ENCODE data around the gene UBFD1. TPM values are rescaled to one million over a fixed set of nuclear protein-coding genes. Genes with fewer than 3 reads are reported as not detected.
"Not testable (repeated sequence)": the region's sequence is repeated elsewhere in the genome, so short reads cannot be mapped to it uniquely, and the experiment has no call there.

The UBFD1 gene
- total RNA-seq, 2 donors from 2014 or later: 42.0 to 57.0 TPM

GRCh38 chr16:23608194-23608593 is 50.7 kb downstream of the UBFD1 start:
- H3K27ac ChIP-seq: no peak overlapping the region
- WGBS, 2 donors: 82 to 84% methylated on average over 4 of the region's 4 CpGs
- no peaks in the 10 kb centered on the region for H3K9me3 ChIP-seq
- H3K27me3 ChIP-seq: no peaks in the 10 kb centered on the region
- intact Hi-C loops (cut with DNase I): no loop called here
- H3K36me3 ChIP-seq (replicated peaks in 1 of 2; ENCODE audit: insufficient read depth in 1 of 2, low read depth in 2 of 2): peaks cover 6 to 9% of the 10 kb centered on the region in 2 donors
- no peak overlapping the region for H3K4me3 ChIP-seq
- no peaks in the 10 kb centered on the region for H3K4me1 ChIP-seq
- TF ChIP-seq POLR2A (IDR thresholded peaks at IDR 0.05) (no peak), CTCF (IDR thresholded peaks at IDR 0.05) (no peak)
- DNase-seq (no peak), ATAC-seq (no peak)

- WGBS, 2 donors: 100% methylated on average over 1 of the region's 1 CpG
- intact Hi-C loops (cut with DNase I): no loop called here
- Histone ChIP-seq H3K4me3 (no peak overlapping the region), H3K4me1 (no peaks in the 10 kb centered on the region), H3K27me3 (no peaks in the 10 kb centered on the region), H3K27ac (no peak overlapping the region), H3K9me3 (no peaks in the 10 kb centered on the region), H3K36me3 (replicated peaks in 1 of 2; ENCODE audit: insufficient read depth in 1 of 2, low read depth in 2 of 2) (peaks cover 4 to 6% of the 10 kb centered on the region in 2 donors)
- TF ChIP-seq POLR2A (IDR thresholded peaks at IDR 0.05) (no peak), CTCF (IDR thresholded peaks at IDR 0.05) (no peak)
- ATAC-seq (no peak), DNase-seq (no peak)
Observed at GRCh38 chr16:23609929-23610328, 52.4 kb downstream of the UBFD1 start.

- H3K4me1 ChIP-seq; H3K27ac ChIP-seq; ATAC-seq; intact Hi-C loops (cut with DNase I); DNase-seq; H3K9me3 ChIP-seq; H3K4me3 ChIP-seq; H3K27me3 ChIP-seq; H3K36me3 ChIP-seq (replicated peaks in 1 of 2; ENCODE audit: insufficient read depth in 1 of 2, low read depth in 2 of 2): not testable (repeated sequence)
- 90 to 95% methylated on average over 6 of the region's 6 CpGs for WGBS, 2 donors
Observed at GRCh38 chr16:23610905-23611304, 53.4 kb downstream of the UBFD1 start.

- H3K4me3 ChIP-seq: no peak overlapping the region
- H3K27ac ChIP-seq: no peak overlapping the region
- intact Hi-C loops (cut with DNase I): no loop called here
- no peaks in the 10 kb centered on the region for H3K4me1 ChIP-seq
- 97 to 100% methylated on average over 3 of the region's 3 CpGs for WGBS, 2 donors
- no peaks in the 10 kb centered on the region for H3K27me3 ChIP-seq
- DNase-seq (no peak), ATAC-seq (no peak)
- TF ChIP-seq POLR2A (IDR thresholded peaks at IDR 0.05): no peak
- no peak for TF ChIP-seq CTCF (IDR thresholded peaks at IDR 0.05)
- H3K9me3 ChIP-seq: no peaks in the 10 kb centered on the region
- H3K36me3 ChIP-seq (replicated peaks in 1 of 2; ENCODE audit: insufficient read depth in 1 of 2, low read depth in 2 of 2): peaks cover 4 to 6% of the 10 kb centered on the region in 2 donors
Observed at GRCh38 chr16:23611936-23612335, 54.4 kb downstream of the UBFD1 start.

GRCh38 chr16:23615805-23616204 is 58.3 kb downstream of the UBFD1 start:
- intact Hi-C loops (cut with DNase I): no loop called here
- Histone ChIP-seq H3K9me3 (no peaks in the 10 kb centered on the region), H3K27me3 (no peaks in the 10 kb centered on the region), H3K4me1 (no peaks in the 10 kb centered on the region), H3K27ac (no peak overlapping the region), H3K36me3 (replicated peaks in 1 of 2; ENCODE audit: insufficient read depth in 1 of 2, low read depth in 2 of 2) (no peaks in the 10 kb centered on the region), H3K4me3 (no peak overlapping the region)
- ATAC-seq (no peak), DNase-seq (no peak)
- TF ChIP-seq POLR2A (IDR thresholded peaks at IDR 0.05): no peak
- TF ChIP-seq CTCF (IDR thresholded peaks at IDR 0.05): no peak
- 95 to 97% methylated on average over 9 of the region's 9 CpGs for WGBS, 2 donors

Other genes starting within 250 kb of the UBFD1 start
- gene COG7, start 104.5 kb upstream of the UBFD1 start, total RNA-seq: 10 to 100 TPM; 19.5 to 43.5 TPM
- 10 to 100 TPM; 59.3 to 64.6 TPM for gene GGA2, start 47.2 kb upstream of the UBFD1 start, total RNA-seq
- 10 to 100 TPM; 18.2 to 83.1 TPM for gene EARS2, start 377 bp upstream of the UBFD1 start, total RNA-seq
- gene NDUFAB1, start 38.6 kb downstream of the UBFD1 start, total RNA-seq: 10 to 100 TPM; 16.2 to 42.0 TPM
- 1 to 10 TPM; 4.4 to 7.9 TPM for gene PALB2, start 83.6 kb downstream of the UBFD1 start, total RNA-seq
- 10 to 100 TPM; 14.3 to 23.4 TPM for gene DCTN5, start 83.7 kb downstream of the UBFD1 start, total RNA-seq
- gene PLK1, start 121.2 kb downstream of the UBFD1 start, total RNA-seq: 1 to 10 TPM in 1 of 2 donors, under 1 TPM in 1; 0.52 to 2.3 TPM
- gene ERN2, start 155.5 kb downstream of the UBFD1 start, total RNA-seq: 1 to 10 TPM in 1 of 2 donors, under 1 TPM in 1; 0.99 to 5.2 TPM
- not detected for gene CHP2, start 197.3 kb downstream of the UBFD1 start, total RNA-seq

Measured in body of pancreas (tissue), 4 donors.